HepG2 (cell line): ENCODE measurements around the gene ZNF587B. TPM values are rescaled to one million over a fixed set of nuclear protein-coding genes. Genes with fewer than 3 reads are reported as not detected.

Experiments used
- ATAC-seq: fragments of 200-7000 bp; cut with Tn5 transposase; 3 replicates; pipeline ENCODE4 v1.9.1; 2020; ENCODE audit warnings: mild to moderate bottlenecking, moderate library complexity
- BruUV-seq: library from RNA; stranded (reverse); fragments of 400-500 nt; replicated peaks from 2 replicates; lab custom pipeline; 2021; lab: Mats Ljungman, UMichigan
- CTCF ChIA-PET: fragments of 300-600 bp; formaldehyde crosslinking; extraction: SDS; loops from one replicate; lab custom pipeline; 2021; ENCODE audit warnings: low total read pairs, inconsistent platforms, low intra/inter-chr PET ratio; lab: Yijun Ruan, JAX
- POLR2A ChIA-PET: fragments of 350-600 bp; sonication (Branson Sonifier 250); formaldehyde crosslinking; loops from one replicate; lab custom pipeline; 2020; ENCODE audit warnings: antibody characterized with exemption, inconsistent platforms; lab: Yijun Ruan, JAX
- DNase-seq: peaks from one replicate; pipeline ENCODE4 v3.0.0-alpha.2; 2015; ENCODE audit warnings: low spot score
- FAIRE-seq: peaks from 3 replicates; lab custom pipeline; 2011; peaks lifted over from hg19 to GRCh38; lab: Jason Lieb, UNC
- H2AFZ ChIP-seq: one replicate; pipeline ENCODE4 v1.6.1; 2011; ENCODE audit warnings: low read length, inconsistent platforms
- H3K27ac ChIP-seq: fragments of 300-600 bp; 3 replicates; pipeline ENCODE4 v1.8.0; 2011; ENCODE audit warnings: mixed run types, mild to moderate bottlenecking, mixed read lengths, low read length, inconsistent platforms; ENCODE audit not compliant: insufficient read depth; ENCODE audit errors: extremely low read length
- H3K27me3 ChIP-seq, 2 experiments: fragments of 200-600 bp in 1 of 2; 2 replicates in 1 of 2; 3 replicates in 1 of 2; pipeline versions ENCODE4 v1.6.0 to v1.8.0; 2011; ENCODE audit warnings: low read length in 2 of 2, mild to moderate bottlenecking in 2 of 2, moderate library complexity in 2 of 2, inconsistent platforms in 1 of 2; ENCODE audit not compliant: insufficient read depth in 2 of 2, control insufficient read depth in 1 of 2
- H3K36me3 ChIP-seq, 2 experiments: fragments of 200-600 bp in 1 of 2; replicated peaks in 1 of 2; 2 replicates in 1 of 2; 3 replicates in 1 of 2; pipeline versions ENCODE4 v1.5.1 to v1.8.0; 2011; ENCODE audit warnings: low read length in 2 of 2, inconsistent platforms in 1 of 2; ENCODE audit not compliant: insufficient read depth in 2 of 2, control insufficient read depth in 1 of 2
- H3K4me1 ChIP-seq: 2 replicates; pipeline ENCODE4 v1.5.1; 2012; ENCODE audit warnings: low read length, inconsistent platforms; ENCODE audit not compliant: insufficient read depth
- H3K4me2 ChIP-seq: 2 replicates; pipeline ENCODE4 v1.6.0; 2011; ENCODE audit warnings: low read depth, low read length, inconsistent platforms
- H3K4me3 ChIP-seq, 3 experiments: fragments of 200-600 bp in 1 of 3; sonication (generic), shearing (Covaris generic) in 1 of 3; replicated peaks in 1 of 3; 2 replicates each; pipeline ENCODE4 v1.5.1; 2011 to 2016; ENCODE audit warnings: low read length in 3 of 3, inconsistent platforms in 2 of 3, low read depth in 2 of 3, mild to moderate bottlenecking in 2 of 3, control low read depth in 1 of 3, mixed read lengths in 1 of 3; ENCODE audit not compliant: insufficient read depth in 1 of 3
- H3K79me2 ChIP-seq: one replicate; pipeline ENCODE4 v1.6.1; 2011; ENCODE audit warnings: low read length, inconsistent platforms; ENCODE audit not compliant: insufficient read depth
- H3K9ac ChIP-seq: 2 replicates; pipeline ENCODE4 v1.6.0; 2011; ENCODE audit warnings: mild to moderate bottlenecking, low read depth, low read length, inconsistent platforms; ENCODE audit not compliant: insufficient read depth
- H3K9me3 ChIP-seq: 2 replicates; pipeline ENCODE4 v1.5.1; 2012; ENCODE audit warnings: mild to moderate bottlenecking, low read length
- H4K20me1 ChIP-seq: 2 replicates; pipeline ENCODE4 v1.6.0; 2011; ENCODE audit warnings: inconsistent platforms, mild to moderate bottlenecking, low read length, moderate library complexity; ENCODE audit not compliant: insufficient read depth
- CENPT ChIP-seq: sonication (generic); formaldehyde crosslinking; IDR thresholded peaks from 2 replicates; pipeline ENCODE4 v1.8.0; 2022; ENCODE audit warnings: low read depth, mild to moderate bottlenecking, moderate library complexity, missing genetic modification reagents
- DPF2 ChIP-seq: sonication (generic); formaldehyde crosslinking; IDR thresholded peaks from 2 replicates; pipeline ENCODE4 v1.4.0; 2020; ENCODE audit warnings: mild to moderate bottlenecking, low read depth, missing genetic modification reagents, borderline replicate concordance
- FOXK1 ChIP-seq: sonication (generic); formaldehyde crosslinking; IDR thresholded peaks from 2 replicates; pipeline ENCODE4 v1.4.0; 2020; ENCODE audit warnings: low read depth, missing genetic modification reagents, borderline replicate concordance
- NFKB2 ChIP-seq: sonication (generic); formaldehyde crosslinking; IDR thresholded peaks from 2 replicates; pipeline ENCODE4 v1.4.0; 2020; ENCODE audit warnings: missing genetic modification reagents, borderline replicate concordance
- NR3C1 ChIP-seq: sonication (generic); formaldehyde crosslinking; IDR thresholded peaks from 2 replicates; pipeline ENCODE4 v1.4.0; 2020; ENCODE audit warnings: missing genetic modification reagents
- RFXAP ChIP-seq: sonication (generic); formaldehyde crosslinking; IDR thresholded peaks from 2 replicates; pipeline ENCODE4 v1.4.0; 2020; ENCODE audit warnings: missing genetic modification reagents, borderline replicate concordance
- SOX13 ChIP-seq, 3 experiments: fragments of 450-650 bp in 1 of 3; sonication (generic) in 1 of 3; formaldehyde crosslinking in 1 of 3; IDR thresholded peaks in 2 of 3; conservative IDR thresholded peaks in 1 of 3; 2 replicates each; pipeline versions ENCODE4 v1.5.0 to v1.6.1; 2016 to 2020; ENCODE audit warnings: antibody characterized with exemption in 1 of 3, mild to moderate bottlenecking in 1 of 3, missing compliant biosample characterization in 1 of 3, missing genetic modification reagents in 1 of 3, moderate library complexity in 1 of 3
- ZFY ChIP-seq: sonication (generic); formaldehyde crosslinking; IDR thresholded peaks from 2 replicates; pipeline ENCODE4 v1.4.0; 2020; ENCODE audit warnings: missing genetic modification reagents
- ZFYVE20 ChIP-seq: sonication (generic); formaldehyde crosslinking; IDR thresholded peaks from 2 replicates; pipeline ENCODE4 v1.8.0; 2023; ENCODE audit warnings: low read depth, mild to moderate bottlenecking, moderate library complexity, missing genetic modification reagents, borderline replicate concordance
- ZNF121 ChIP-seq: sonication (generic); formaldehyde crosslinking; IDR thresholded peaks from 2 replicates; pipeline ENCODE4 v1.5.0; 2020; ENCODE audit warnings: mild to moderate bottlenecking, missing genetic modification reagents
- ZNF224 ChIP-seq: sonication (generic); formaldehyde crosslinking; IDR thresholded peaks from 2 replicates; pipeline ENCODE4 v1.5.0; 2020; ENCODE audit warnings: mild to moderate bottlenecking, missing genetic modification reagents
- ZNF569 ChIP-seq: sonication (generic); formaldehyde crosslinking; IDR thresholded peaks from 2 replicates; pipeline ENCODE4 v1.5.0; 2020; ENCODE audit warnings: mild to moderate bottlenecking, missing genetic modification reagents, moderate library complexity, borderline replicate concordance
- ZNF713 ChIP-seq: sonication (generic); formaldehyde crosslinking; IDR thresholded peaks from 2 replicates; pipeline ENCODE4 v1.4.0; 2020; ENCODE audit warnings: mild to moderate bottlenecking, missing genetic modification reagents
- ZSCAN9 ChIP-seq: IDR thresholded peaks from 2 replicates; pipeline ENCODE4 v1.6.1; 2016; ENCODE audit warnings: borderline replicate concordance
- WGBS: methylation state at CpG from one replicate; pipeline ENCODE4 v1.1.6; 2017; ENCODE audit warnings: low lambda C conversion rate; 5-methylcytosine and 5-hydroxymethylcytosine counted together
- in situ Hi-C: cut with HindIII; loops from 2 replicates; pipeline ENCODE4 v1.10.0; 2017; ENCODE audit warnings: low pct_unique_long_range_greater_than_20kb; ENCODE audit not compliant: extremely low pct_ligation_motif_present
- intact Hi-C: fragments of 100-400 bp; cut with micrococcal nuclease; formaldehyde crosslinking; loops from one replicate; pipeline ENCODE4 v1.10.0; 2022; ENCODE audit not compliant: unreplicated experiment
- polyA plus RNA-seq, 8 experiments: library from polyadenylated mRNA; depleted of rRNA in 3 of 8; stranded (reverse) in 7 of 8; unstranded in 1 of 8; fragments of >200 nt; fragmentation: Illumina TruSeq in 4 of 8; extraction: Trizol in 4 of 8; gene quantifications; 2 replicates each; pipeline versions ENCODE4 v1.2.1 to v1.2.3, GENCODE V29; 2011 to 2016; ENCODE audit warnings: low read depth in 4 of 8, missing spikeins in 1 of 8, mixed read lengths in 1 of 8; ENCODE audit not compliant: insufficient read depth in 1 of 8
- total RNA-seq, 5 experiments: library from RNA; depleted of rRNA; stranded (reverse); fragments of >200 nt; fragmentation: Illumina TruSeq; extraction: Trizol; gene quantifications; 2 replicates each; pipeline ENCODE4 v1.2.3, GENCODE V29; 2016; ENCODE audit warnings: low read depth in 1 of 5
- TF ChIP-seq, protein P1 (sequence below): sonication (generic); formaldehyde crosslinking; IDR thresholded peaks from 2 replicates; pipeline ENCODE4 v1.5.1; 2020; ENCODE audit warnings: mild to moderate bottlenecking, moderate library complexity, missing genetic modification reagents
- TF ChIP-seq, protein P2 (sequence below): sonication (generic); formaldehyde crosslinking; IDR thresholded peaks from 2 replicates; pipeline ENCODE4 v1.8.1; 2022; ENCODE audit warnings: mild to moderate bottlenecking, missing genetic modification reagents
- TF ChIP-seq, protein P3 (sequence below): sonication (generic); formaldehyde crosslinking; IDR thresholded peaks from 2 replicates; pipeline ENCODE4 v1.5.0; 2020; ENCODE audit warnings: missing genetic modification reagents

Gene ZNF587B
- total and polyA plus RNA-seq, 2 of the 13 experiments (the other 11 are each of a cell fraction or from before 2014, with no cell fraction given) = 5.2 to 29.9 TPM

DNA sequence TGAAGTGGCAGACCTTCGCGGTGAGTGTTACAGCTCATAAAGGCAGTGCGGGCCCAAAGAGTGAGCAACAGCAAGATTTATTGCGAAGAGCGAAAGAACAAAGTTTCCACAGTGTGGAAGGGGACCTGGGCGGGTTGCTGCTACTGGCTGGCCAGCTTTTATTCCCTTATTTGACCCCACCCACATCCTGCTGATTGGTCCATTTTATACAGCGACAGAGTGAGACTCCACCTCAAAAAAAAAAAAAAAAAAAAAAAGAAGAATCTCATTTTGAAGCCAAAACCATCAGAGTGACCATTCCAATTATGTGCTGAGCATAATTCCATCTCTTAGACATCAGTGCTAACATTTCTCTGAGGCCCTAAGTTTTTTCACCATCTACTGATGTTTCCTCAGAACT is 13.4 kb upstream of the ZNF587B start:
- ATAC-seq (no peak), DNase-seq (no peak), FAIRE-seq (no peak)
- Histone ChIP-seq H3K4me2 (no peak overlapping the region), H3K36me3 (peaks cover 1 to 2% of the 10 kb centered on the region in 2 experiments; a peak in 4 of 5 replicates), H4K20me1 (0 out of 2 replicates have a peak, but pooled peaks cover 3% of the 10 kb centered on the region), H3K27ac (no peak overlapping the region), H2AFZ (no peak overlapping the region), H3K9me3 (no peaks in the 10 kb centered on the region), H3K4me1 (peaks cover 52% of the 10 kb centered on the region), H3K9ac (no peak overlapping the region), H3K79me2 (peaks cover 39% of the 10 kb centered on the region), H3K27me3 (no peaks in the 10 kb centered on the region; a peak in 1 of 5 replicates), H3K4me3 (no peak overlapping the region)
- WGBS = 94% methylated on average over 7 of the region's 7 CpGs
- intact Hi-C loops (no loop called here), in situ Hi-C loops (no loop called here)
- no peak for TF ChIP-seq ZNF713
- TF ChIP-seq ZNF121 = no peak
- no peak for TF ChIP-seq DPF2
- TF ChIP-seq, protein P1, sequence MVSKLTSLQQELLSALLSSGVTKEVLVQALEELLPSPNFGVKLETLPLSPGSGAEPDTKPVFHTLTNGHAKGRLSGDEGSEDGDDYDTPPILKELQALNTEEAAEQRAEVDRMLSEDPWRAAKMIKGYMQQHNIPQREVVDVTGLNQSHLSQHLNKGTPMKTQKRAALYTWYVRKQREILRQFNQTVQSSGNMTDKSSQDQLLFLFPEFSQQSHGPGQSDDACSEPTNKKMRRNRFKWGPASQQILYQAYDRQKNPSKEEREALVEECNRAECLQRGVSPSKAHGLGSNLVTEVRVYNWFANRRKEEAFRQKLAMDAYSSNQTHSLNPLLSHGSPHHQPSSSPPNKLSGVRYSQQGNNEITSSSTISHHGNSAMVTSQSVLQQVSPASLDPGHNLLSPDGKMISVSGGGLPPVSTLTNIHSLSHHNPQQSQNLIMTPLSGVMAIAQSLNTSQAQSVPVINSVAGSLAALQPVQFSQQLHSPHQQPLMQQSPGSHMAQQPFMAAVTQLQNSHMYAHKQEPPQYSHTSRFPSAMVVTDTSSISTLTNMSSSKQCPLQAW (CRISPR knock-in tag) = no peak
- TF ChIP-seq CENPT (CRISPR knock-in tag) = no peak
- no peak for TF ChIP-seq FOXK1 (CRISPR knock-in tag)
- TF ChIP-seq, protein P2, sequence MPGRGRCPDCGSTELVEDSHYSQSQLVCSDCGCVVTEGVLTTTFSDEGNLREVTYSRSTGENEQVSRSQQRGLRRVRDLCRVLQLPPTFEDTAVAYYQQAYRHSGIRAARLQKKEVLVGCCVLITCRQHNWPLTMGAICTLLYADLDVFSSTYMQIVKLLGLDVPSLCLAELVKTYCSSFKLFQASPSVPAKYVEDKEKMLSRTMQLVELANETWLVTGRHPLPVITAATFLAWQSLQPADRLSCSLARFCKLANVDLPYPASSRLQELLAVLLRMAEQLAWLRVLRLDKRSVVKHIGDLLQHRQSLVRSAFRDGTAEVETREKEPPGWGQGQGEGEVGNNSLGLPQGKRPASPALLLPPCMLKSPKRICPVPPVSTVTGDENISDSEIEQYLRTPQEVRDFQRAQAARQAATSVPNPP (CRISPR knock-in tag) = no peak
- no peak for TF ChIP-seq NR3C1 (CRISPR knock-in tag)
- no peak for TF ChIP-seq ZNF224
- TF ChIP-seq, protein P3, sequence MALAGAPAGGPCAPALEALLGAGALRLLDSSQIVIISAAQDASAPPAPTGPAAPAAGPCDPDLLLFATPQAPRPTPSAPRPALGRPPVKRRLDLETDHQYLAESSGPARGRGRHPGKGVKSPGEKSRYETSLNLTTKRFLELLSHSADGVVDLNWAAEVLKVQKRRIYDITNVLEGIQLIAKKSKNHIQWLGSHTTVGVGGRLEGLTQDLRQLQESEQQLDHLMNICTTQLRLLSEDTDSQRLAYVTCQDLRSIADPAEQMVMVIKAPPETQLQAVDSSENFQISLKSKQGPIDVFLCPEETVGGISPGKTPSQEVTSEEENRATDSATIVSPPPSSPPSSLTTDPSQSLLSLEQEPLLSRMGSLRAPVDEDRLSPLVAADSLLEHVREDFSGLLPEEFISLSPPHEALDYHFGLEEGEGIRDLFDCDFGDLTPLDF (CRISPR knock-in tag) = no peak
- TF ChIP-seq ZFY = no peak
- no peak for TF ChIP-seq NFKB2 (CRISPR knock-in tag)
- no peak for TF ChIP-seq SOX13 (IDR thresholded peaks at IDR 0.05)
- no peak for TF ChIP-seq SOX13 (CRISPR knock-in tag; conservative IDR thresholded peaks at IDR 0.05 in 1 of 2, IDR thresholded peaks at IDR 0.05 in 1 of 2)
- no peak for TF ChIP-seq ZNF569 (CRISPR knock-in tag)
- no peak for TF ChIP-seq RFXAP
- no peak for TF ChIP-seq ZSCAN9 (CRISPR knock-in tag)
- TF ChIP-seq ZFYVE20 (CRISPR knock-in tag) = no peak
- POLR2A ChIA-PET = interaction anchor here (0.6 kb wide), 1 partner anchor 43 kb away, joined by 4 read pairs; no protein-coding TSS in a partner anchor
- no TSS peak for BruUV-seq
- CTCF ChIA-PET = no interaction called here
